Prostate gland (tissue), 2 donors: ENCODE data around the gene NTM.

Experiments
- CTCF ChIP-seq, 4 experiments: fragments of 200-600 bp in 2 of 4; fragments of 450-650 bp in 2 of 4; sonication (generic) in 2 of 4; IDR thresholded peaks; 1 replicate in 3 of 4; 2 replicates in 1 of 4; pipeline ENCODE4 v1.5.1; 2016 to 2019; ENCODE audit warnings: antibody characterized with exemption in 4 of 4, mild to moderate bottlenecking in 2 of 4, moderate library complexity in 2 of 4
- POLR2A ChIP-seq: fragments of 450-650 bp; IDR thresholded peaks from one replicate; pipeline ENCODE4 v1.6.1; 2016; ENCODE audit warnings: antibody characterized with exemption, mild to moderate bottlenecking

GRCh38 chr11:132100583-132100982 is 730.2 kb downstream of the NTM start:
- TF ChIP-seq POLR2A (no peak), CTCF (IDR thresholded peaks at IDR 0.05) (no peak)
